Activated T-cell treated with anti-CD3 and anti-CD28 coated beads for 24 hours (primary cell): Measurements from ENCODE around the gene BASP1.
"Not testable (repeated sequence)": the region's sequence is repeated elsewhere in the genome, so short reads cannot be mapped to it uniquely, and the experiment has no call there.

Experiments
- DNase-seq: peaks from one replicate; pipeline ENCODE4 v3.0.0-alpha.2; 2020; ENCODE audit warnings: low read depth

The BASP1 gene

GRCh38 chr5:17223367-17224185 is 6.1 kb downstream of the BASP1 start:
- DNase-seq: no peak

DNA sequence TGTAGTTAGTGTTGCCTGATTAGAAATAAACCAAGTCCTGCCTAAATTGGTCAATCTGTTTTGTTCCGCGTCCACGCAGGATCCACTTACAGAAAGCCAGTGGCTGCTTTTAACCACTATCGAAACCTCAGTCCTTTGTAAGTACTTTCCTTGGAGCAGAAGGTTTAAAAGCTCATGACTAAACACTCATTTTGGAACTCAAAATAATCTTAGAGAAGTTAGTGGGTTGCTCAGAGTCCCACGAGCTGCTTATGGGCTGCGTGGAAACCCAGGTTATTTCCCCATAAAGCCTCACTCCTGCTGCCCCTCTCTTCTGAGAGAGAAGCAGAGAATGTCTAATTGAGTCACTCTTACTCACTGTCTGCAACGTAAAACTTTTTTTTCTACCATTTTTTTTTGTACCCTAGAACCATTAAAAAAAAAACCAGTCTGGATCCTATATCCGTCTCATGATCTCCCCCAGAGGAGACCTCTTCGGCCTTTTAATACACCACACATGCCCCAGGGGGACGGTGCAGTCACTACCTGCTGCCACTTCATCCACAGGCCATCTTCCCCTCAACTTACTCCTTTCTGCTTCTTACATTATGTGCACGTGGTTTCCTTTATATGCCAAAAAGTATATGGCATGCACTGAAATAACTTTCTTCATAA is 7.6 kb downstream of the BASP1 start:
- DNase-seq: no peak

DNA sequence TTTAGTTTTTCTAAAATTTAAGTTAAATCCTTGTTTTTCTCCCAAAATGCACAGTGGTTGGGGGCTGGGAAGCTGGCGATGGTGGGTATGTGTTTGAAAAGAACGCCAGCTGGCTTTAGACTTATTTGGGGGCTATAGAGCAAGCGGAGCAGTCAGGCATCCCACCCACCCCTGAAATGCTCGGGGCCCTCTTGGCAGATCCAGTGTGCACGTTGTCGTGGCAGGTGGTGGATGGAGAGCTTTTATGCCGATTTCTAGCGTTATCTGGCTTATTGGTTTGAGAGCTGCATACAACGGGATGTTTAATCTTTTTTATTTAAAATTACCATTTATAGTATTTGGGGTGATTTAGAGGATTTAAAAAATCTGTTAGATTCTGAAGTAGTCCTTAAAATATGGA is 8.1 kb downstream of the BASP1 start:
- no peak for DNase-seq

GRCh38 chr5:17227868-17228267 is 10.4 kb downstream of the BASP1 start:
- no peak for DNase-seq

DNA sequence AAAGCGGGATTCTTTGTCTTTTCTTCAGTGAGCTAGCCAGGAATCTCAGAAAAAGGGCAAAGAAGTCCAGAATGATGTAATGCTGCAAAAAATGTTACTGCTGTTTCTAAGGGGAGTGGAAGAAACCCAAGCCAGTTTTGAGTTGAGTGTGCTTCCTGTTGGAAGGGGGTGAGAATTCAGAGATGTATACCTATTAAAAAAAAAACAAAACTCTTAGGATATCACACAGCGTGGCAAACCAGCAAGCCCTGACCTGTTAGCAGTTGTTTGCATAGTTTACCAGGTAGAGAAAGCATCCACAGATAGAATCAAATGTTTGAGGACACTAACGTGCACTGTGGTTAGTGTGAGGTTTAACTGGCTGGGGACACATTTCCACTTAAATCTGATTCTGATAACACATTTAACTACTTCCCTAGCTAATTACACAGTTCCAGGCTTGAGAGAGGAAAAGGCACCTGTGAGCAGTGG is 11.4 kb downstream of the BASP1 start:
- no peak for DNase-seq

DNA sequence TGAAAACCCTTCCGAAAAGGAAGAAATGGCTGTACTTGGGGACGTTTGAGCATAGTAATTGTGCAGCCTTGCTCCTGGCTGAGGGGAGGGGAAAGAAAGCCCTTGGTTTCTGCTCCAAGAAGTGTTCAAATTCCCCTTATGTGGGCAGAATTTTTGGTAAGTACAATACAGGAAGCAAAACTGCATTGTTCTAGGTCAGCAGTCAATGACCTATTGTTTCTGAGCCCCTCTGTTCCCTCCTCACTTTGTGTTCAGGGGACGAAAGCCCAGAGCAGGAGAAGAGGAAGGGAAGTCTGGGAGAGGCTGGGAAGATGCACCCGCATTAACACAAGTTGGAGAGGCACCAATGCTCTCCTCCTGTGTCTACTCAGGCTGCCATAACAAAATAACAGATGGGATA is 11.9 kb downstream of the BASP1 start:
- DNase-seq: no peak

- DNase-seq: no peak
These were observed 12.8 kb downstream of the BASP1 start for GRCh38 chr5:17230191-17230590.

GRCh38 chr5:17230808-17231525 is 13.5 kb downstream of the BASP1 start:
- DNase-seq: no peak

GRCh38 chr5:17232405-17232804 is 15.0 kb downstream of the BASP1 start:
- DNase-seq: no peak

DNA sequence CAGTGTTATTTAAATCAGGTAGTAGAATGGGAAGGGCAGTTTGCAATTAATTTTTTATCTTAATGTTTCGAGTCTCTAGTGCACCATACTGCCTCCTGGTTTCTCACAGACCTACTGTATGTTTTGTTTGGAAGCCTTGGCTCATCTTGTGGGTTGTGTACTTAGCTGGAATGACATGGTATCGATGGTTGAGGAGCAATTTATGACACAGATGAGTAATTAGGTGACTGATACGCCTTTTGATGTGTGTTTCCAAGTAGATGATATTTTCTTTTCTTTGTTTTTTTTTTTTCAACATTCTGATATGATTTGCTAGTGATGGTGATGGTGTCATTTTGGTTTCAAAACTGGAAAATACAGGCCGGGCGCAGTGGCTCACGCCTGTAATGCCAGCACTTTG is 16.1 kb downstream of the BASP1 start:
- DNase-seq: no peak

DNA sequence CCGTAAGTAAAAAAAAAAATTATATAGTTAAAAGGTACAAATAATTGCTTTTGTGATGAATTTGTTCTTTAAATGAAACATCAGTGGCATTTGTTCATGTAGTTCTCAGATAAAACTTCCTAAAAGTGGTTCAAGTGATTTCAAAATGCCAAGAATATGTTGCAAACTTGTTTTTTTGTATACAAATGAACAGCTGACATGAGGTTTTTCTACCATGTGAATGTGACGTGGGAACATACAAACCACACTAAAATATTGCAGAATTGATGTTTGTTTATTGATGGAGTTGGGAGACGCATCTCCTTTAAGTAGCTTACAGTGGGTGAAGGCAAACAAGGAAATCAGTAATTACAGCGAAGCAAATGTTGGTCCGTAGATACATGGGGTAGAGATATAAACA is 16.9 kb downstream of the BASP1 start:
- no peak for DNase-seq

DNA sequence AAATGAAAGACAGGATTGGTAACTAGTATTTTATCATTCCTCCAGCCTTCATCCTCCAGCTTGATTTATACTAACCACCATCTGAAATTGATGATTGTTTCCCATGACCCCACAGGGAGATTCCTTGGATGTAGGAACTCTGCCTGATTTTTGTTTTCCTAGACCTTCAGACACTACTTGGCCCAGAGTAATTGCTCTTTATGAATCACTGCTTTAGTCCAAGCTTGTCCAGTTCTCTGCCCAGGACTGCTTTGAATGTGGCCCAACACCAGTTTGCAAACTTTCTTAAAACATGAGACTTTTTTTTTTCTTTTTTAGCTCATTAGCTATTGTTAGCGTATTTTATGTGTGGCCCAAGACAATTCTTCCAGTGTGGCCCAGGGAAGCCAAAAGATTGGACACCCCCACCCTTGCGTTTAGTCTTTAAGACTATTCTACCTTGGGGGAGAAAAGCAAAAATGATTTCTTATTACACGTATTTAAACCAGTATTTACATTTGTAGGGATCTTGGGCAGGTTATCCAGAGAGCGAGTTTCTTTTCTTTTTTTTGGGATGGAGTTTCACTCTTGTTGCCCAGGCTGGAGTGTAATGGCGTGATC is 18.4 kb downstream of the BASP1 start:
- no peak for DNase-seq

DNA sequence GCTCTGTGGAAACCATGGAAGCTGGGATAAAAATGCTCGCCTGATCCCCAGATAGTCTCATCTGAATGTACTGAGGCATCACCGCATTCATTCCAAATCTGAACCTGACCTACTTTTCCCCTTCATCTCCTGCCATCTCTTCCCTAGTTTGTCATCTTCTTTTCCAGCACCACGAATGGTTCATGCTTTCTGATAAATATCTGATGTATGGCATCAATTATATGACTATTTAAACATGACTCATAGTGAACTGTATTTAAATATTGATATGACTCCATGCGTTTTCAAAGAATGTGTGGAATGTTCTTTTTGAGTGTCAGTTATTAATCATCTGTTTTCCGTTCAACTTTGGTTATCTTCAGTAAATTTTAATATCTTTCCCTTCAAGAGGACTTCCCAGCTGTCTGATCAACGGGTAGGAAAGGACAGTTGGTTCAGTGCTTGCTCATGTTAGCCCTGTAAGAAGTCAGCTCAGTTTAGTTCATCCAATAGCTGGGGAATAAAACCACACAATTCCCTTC is 21.1 kb downstream of the BASP1 start:
- no peak for DNase-seq

GRCh38 chr5:17239953-17240352 is 22.5 kb downstream of the BASP1 start:
- no peak for DNase-seq

GRCh38 chr5:17240487-17240886 is 23.1 kb downstream of the BASP1 start:
- no peak for DNase-seq

DNA sequence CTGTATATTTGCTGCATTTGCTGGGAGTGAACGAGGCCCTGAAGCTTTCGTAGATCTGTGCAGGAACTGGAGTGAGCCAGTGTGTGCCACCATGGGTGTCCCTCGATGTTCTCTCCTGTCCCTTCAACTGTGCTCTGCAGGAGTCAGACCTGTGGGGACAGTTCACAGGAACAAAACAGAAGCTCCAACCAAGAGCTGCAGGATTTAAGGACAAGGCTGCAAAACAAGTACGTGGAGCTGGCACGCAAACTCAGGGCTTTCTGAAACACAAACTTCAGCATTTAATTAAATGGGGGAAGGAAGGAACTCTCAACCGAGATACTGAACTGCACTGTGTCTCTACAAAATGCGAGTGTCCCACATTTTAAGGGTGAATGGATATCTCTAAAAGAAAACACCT is 24.2 kb downstream of the BASP1 start:
- DNase-seq: no peak

DNA sequence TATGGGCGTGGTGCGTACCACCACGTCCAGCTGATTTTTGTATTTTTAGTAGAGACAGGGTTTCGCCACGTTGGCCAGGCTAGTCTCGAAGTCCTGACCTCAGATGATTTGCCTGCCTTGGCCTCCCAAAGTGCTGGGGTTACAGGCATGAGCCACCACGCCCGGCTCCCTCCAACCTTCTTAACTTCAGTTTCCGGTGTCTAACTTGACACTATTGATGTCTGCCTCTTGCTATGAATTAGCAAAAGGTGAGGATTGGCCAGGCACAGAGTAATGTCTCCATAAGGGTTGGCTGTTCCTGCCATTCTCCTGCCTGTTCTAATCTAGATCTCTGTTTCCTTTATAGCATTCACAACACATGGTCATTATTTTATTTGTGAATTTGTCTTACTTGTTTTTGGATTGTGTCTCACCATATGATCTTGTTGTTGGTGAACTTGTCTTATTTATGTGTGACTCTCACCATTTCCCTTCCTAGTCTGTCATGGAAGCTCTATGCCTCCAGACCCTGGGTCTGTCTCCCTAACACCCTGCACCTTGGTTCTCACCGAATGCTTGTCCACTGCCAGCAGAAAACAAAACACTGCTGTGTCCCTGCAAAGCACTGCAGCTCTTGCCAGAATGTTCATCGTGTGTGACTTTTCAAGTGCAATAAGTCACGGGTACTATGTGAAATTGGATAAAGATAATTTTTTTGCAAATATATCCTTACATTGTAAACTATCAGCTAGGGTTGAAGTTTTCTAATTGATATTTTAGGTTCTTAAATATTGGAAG is 26.0 kb downstream of the BASP1 start:
- no peak for DNase-seq

DNA sequence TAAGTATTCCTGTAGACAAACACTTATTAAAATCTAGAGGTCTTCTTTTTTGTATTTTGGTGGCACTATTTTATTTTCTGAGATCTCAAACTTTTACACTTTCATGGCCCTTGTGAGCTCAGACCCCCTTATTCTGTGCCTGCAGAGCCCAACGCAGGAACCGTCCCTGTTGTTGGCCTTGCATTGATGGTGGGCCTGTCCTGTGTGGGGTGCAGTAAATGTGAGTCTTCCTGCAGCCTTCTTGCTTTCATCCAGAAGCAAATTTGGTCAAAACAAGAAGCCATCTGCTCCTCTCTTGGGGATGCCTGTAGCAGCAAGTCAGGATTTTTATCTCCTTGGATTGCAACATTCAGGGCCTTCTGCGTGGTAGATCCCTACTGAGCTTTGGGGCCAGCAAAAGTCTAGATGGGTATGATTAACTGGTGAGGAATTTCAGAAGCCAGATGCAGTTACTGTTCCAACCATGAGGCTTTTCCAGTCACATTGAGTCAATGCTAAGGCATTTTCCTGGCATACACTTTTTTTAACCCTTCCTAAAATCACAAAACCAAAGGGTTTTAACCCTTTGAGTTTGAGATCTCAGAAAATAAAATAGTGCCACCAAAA is 31.7 kb downstream of the BASP1 start:
- no peak for DNase-seq

DNA sequence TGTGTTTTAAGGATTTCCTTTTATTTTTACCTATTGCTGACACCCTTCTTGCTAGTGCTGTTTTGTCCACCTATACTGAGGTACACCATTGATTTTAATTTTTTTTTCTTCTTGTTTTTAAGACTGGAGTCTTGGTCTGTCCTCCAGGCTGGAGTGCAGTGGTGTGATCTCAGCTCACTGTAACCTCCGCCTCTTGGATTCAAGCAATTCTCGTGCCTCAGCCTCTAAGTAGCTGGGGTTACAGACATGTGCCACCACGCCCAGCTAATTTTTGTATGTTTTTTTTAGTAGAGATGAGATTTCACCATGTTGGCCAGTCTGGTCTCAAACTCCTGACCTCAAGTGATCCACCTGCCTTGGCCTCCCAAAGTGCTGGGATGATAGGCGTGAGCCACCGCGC is 32.4 kb downstream of the BASP1 start:
- not testable (repeated sequence) for DNase-seq

DNA sequence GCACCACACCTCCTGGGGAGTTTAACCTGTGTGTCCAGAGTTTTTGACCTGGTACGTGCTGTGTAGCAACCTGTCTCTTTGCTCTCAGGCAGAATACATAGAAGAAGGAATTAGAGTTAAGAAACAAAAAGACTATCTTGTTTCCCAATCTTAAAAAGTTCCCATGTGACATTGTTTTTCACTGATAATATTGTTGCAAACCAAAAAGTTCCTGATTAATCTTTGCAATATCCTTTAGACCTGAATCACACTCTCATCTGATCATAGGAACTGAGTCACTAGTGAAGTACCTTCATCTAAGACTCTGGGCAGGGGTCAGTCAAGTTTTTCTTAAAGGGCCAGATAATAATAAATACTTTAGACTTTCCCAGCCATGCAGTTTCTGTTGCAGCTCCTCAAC is 35.1 kb downstream of the BASP1 start:
- no peak for DNase-seq

- no peak for DNase-seq
These were observed 38.1 kb downstream of the BASP1 start for GRCh38 chr5:17255471-17256021.
